GM12878 (cell line): ENCODE data around the gene BMAL1. TPM values are rescaled to one million over a fixed set of nuclear protein-coding genes. Genes with fewer than 3 reads are reported as not detected.
A peak's percentile ranks its signal among the peaks of the same experiment; 100 is the strongest.

Experiments used
- ATF7 ChIP-seq: fragments of 450-650 bp; IDR thresholded peaks from 2 replicates; pipeline ENCODE4 v1.6.1; 2016; ENCODE audit warnings: low read depth, mild to moderate bottlenecking
- PBX3 ChIP-seq: IDR thresholded peaks from 2 replicates; pipeline ENCODE4 v1.6.1; 2011; ENCODE audit warnings: mild to moderate bottlenecking, low read depth, low read length, moderate library complexity; ENCODE audit not compliant: insufficient replicate concordance
- PRDM15 ChIP-seq: fragments of 450-650 bp; formaldehyde crosslinking; IDR thresholded peaks from 2 replicates; pipeline ENCODE4 v1.4.0; 2020; ENCODE audit warnings: mild to moderate bottlenecking, moderate library complexity
- SMARCA5 ChIP-seq: fragments of 450-650 bp; IDR thresholded peaks from 2 replicates; pipeline ENCODE4 v1.6.1; 2017; ENCODE audit warnings: mild to moderate bottlenecking
- SUPT20H ChIP-seq: IDR thresholded peaks from 2 replicates; pipeline ENCODE4 v1.6.1; 2011; ENCODE audit warnings: low read depth, mild to moderate bottlenecking, low read length, moderate library complexity, borderline replicate concordance; ENCODE audit not compliant: control insufficient read depth
- polyA plus RNA-seq, 11 experiments: library from polyadenylated mRNA; depleted of rRNA in 4 of 11; unstranded in 6 of 11; stranded (reverse) in 5 of 11; fragments of >200 nt; fragmentation: Nextera tagmentation in 4 of 11; fragmentation: Illumina TruSeq in 1 of 11; extraction: Ambion mirVana in 4 of 11; extraction: Trizol in 1 of 11; gene quantifications; 1 replicate in 1 of 11; 2 replicates in 10 of 11; pipeline versions ENCODE4 v1.2.1 to v1.2.3, GENCODE V29; 2011 to 2016; ENCODE audit warnings: inconsistent platforms in 2 of 11, missing spikeins in 2 of 11, low read depth in 1 of 11
- total RNA-seq, 4 experiments: library from RNA; depleted of rRNA in 3 of 4; stranded (reverse); fragments of >200 nt in 3 of 4; fragmentation: Illumina TruSeq in 1 of 4; extraction: Trizol in 1 of 4; gene quantifications; 2 replicates each; pipeline versions ENCODE4 v1.2.1 to v1.2.3, GENCODE V29; 2013 to 2021

The BMAL1 gene
- total and polyA plus RNA-seq, 10 of the 15 experiments (the other 5 are each of a cell fraction or from before 2014, with no cell fraction given): 3.5 to 40.6 (median 13.6) TPM

- no peak for TF ChIP-seq SMARCA5
- TF ChIP-seq PRDM15 (CRISPR knock-in tag): no peak
- TF ChIP-seq PBX3: no peak
- peak; percentile 38; the same call in 1 of the 2 replicates for TF ChIP-seq ATF7
- TF ChIP-seq SUPT20H: no peak
- TF ChIP-seq, all 136 proteins: peak for 13
Observed at GRCh38 chr11:13333456-13333957, 55.9 kb downstream of the BMAL1 start (continued).
